HG03039 (cell line): ENCODE measurements around the gene STK32B.
"Not testable (repeated sequence)": the region's sequence is repeated elsewhere in the genome, so short reads cannot be mapped to it uniquely, and the experiment has no call there.

Experiments
- ATAC-seq: cut with Tn5 transposase; IDR thresholded peaks from one replicate; pipeline ENCODE4 v1.9.1; 2021; ENCODE audit warnings: mild to moderate bottlenecking, moderate library complexity; ENCODE audit not compliant: unreplicated experiment

Gene STK32B

DNA sequence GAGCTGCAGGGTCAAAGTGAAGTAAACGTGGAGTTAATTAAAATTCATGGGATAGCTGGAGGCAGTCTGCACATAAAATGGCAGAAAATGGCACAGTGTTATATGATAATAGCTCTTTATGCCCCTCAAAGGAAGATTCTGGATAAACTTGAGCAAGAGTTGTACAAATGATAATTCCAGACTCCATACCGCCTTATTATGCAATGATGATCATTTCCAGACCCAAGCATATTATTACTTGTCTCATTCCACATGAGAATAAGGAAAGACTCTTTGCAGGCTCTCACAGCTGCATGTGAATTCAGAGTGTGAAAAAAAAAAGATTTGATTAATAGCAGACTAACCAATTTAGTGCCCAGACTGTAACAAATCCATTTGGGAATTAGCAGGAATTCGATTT, 105.4 kb downstream of the STK32B start:
- ATAC-seq, result no peak

DNA sequence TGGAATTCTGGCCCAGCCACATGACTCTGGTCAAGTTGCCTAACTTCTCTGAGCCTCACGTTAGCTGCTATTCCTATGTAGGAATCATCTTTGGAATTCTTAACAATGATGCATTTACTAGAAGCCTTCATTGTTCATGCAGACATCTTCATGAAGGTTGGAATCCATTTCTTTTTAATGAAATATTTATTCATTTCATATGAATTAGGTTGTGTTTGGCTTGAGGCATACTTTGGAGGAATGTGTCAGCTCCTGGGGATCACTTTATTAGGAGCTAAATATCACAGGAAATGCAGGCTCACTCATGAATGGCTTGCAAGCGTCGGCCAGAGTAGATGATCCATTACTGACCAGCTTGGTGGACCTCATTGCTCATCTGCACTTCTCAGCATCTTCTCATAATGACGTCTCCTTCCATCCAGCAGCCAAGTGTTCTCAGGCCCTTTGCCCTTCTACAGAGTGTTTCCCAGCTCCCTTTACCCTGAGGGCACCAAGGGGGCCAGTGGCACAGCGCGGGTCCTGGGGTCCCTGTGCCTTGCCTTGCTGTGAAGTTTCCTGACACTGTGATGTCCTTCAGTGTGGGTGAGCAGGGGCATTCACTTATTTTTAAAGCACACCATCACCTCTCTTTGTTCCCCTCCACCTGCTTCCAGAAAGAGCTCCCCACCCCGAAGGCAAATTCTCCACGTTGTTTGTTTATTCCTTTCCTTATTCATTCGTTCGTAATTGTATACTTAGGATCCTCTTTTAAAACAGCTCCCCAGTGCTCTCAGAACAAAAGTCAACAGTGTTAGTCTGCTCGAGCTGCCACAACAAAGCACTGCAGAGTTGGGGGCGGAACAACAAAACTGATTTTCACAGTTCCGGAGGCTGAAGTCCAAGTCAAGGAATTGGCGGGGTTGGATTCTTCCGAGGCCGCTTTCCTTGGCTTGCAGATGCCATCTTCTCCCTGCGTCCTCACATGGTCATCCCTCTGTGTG, 106.8 kb downstream of the STK32B start:
- no peak for ATAC-seq

DNA sequence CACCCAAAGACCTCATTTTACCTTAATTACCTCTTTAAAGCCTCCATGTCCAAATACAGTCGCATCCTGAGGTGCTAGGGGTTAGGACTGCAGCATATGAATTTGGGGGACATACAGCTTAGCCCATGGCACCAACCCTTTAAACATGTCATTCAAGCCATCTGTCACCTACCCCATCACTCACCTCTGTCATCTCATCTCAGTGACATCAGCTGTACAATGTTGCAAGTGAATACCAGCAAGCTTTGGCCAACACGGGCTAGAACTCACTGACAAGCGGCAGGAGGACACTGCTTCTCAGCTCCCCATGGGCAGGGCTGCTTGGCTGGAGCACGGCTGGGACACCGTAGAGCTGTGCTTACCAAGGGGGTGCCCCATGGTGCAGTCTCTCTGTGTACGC, 107.5 kb downstream of the STK32B start:
- ATAC-seq, result no peak

DNA sequence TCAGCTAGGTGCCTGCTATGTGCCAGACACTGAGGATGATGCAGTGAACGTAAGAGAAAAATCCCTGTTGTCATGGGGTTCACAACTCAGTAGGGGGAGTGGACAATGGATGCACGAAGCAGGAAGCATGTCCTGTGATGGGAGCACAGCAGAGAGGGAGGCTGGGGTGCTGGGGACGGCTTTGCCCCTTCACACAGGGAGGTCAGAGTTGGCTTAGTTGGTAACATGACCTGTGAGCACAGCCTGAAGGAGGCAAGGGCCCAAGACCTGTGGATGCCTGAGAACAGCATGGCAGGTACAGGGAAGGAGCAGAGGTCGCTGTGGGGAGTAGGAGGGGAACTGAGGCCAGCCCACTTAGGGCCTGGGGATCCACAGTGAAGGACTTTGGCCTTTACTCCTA, 109.4 kb downstream of the STK32B start:
- no peak for ATAC-seq

DNA sequence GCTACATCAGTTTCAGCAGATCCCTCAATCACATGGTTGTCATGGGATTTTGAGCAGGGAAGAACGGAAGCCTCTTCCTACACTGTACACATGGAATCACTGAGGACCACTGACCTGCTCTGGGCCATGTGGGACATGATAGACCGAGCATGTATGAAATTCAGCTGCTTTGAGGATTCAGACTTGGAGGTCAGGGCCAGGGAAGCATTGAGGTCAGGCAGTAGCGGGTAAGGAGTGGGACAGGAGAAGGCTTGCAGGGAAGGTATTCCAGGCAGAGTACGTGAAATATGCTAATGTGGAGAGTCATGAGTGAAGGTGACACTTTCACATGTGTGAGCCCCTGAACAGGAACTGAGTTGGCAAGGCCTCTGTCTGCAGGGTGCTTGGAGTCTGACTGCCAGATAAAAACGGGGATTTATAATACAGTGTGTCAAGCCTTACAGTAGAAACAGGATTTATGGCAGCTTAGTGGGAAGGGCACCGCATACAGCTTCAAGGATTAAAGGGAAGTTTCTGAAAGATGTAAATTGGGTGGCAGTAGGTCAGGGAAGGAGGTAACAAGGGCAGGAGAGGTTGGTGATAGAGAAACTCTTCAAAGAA, 111.7 kb downstream of the STK32B start:
- no peak for ATAC-seq

DNA sequence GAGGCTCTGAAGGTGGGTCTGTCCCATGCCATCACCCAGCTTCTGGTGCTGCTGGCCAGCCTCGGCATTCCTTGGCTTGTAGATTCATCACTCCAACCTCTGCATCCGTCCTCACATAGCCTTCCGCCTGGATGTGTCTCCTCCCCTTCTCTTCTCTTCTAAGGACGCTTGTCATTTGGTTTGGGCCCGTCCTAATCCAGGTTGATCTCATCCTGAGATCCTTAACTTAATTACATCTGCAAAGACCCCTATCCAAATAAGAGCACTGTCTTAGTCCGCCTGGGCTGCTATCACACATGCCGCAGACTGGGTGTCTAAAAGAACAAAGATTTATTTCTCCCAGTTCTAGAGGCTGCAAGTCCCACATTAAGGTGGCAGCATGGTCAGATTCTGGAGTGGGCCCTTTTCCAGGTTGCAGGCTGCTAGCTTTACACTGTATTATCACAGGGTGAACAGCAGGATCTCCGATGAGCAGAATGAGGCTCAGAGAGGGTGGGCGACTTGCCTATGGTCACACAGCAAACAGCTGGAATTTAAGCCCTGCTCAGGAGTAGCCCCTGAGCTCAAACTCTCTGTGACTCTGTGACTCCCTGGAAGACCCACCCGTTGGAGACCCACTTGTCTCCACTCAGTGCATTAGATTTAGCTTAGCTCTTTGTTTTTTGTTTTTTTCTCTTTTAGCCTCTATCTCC, 113.1 kb downstream of the STK32B start:
- no peak for ATAC-seq

DNA sequence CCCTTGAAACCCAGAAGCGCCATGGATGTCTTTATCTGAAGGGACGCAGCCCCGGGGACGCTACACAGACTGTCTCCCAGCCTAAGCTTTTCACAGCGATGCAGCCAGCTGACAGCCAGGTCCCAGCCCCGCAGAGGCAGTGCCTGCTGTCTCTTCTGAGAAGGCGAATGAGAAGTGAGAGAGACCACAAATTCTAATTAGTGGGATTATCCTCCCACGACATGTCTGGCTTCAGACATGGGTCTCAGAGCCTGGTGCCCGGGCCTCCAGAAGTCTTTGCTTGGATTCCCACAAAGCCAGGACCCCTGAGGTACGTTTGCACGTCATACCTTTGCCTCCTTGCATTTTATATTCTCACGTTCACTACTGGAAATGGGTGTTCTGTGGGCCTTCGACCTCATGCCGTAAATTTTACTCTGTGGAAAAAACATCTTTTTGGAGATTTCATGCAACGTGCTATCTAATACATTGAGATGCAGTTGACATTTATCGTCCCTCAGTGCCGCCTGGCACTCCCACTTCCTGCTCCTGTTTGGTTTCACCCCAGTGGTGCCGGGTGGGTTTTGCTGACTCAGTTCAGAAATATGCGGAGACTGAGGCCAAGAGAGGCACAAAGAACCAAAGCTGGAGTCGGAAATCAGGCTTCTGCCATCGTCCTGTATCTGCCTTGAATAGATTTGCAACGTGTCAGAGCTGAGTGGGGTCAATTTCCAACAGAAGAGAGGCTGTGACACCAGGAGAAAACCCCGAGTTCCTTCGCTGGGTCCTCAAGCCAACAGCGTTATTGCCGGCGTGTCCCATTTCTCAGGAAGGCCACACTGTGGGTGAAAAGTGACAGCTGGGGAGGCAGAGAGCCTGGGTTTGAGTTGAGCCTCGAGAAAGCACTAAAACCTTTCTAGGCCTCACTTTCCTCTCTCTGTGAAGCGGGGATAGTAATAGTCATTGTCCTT, 114.4 kb downstream of the STK32B start:
- no peak for ATAC-seq

DNA sequence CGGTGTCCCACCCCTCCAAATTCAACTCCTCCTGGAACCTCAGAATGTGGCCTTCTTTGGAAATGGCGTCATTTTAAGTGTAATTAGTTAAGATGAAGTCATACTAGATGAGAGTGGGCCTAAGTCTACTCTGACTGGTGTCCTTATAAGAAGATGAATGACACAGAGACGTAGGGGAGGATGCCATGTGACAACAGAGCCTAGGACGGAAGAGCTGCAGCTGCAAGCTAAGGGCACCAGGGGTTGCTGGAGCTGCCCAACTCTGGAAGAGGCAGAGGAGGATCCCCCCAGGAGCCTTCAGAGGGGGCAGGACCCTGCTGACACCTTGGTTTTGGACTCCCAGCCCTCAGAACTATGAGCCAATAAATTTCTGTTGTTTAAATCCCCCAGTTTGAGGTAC, 115.1 kb downstream of the STK32B start:
- ATAC-seq, result no peak

DNA sequence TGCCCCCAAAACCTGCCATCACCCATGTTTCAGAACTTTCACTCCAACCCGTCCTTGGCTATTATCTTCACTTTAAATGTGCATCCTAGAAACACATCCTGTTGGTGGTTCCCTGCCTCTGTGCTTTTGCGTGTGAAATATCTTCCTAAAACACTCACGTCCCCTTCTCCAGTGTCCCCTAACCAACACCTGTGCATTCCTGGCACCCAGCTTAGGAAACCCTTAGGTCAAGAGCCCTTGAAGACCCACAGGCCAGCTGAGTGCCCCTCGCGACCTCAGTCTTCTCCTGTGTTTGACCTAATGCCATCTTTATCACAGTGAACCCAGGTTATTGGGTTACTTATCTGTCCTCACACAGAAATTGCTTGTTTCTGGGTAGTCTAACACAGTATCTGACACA, 117.6 kb downstream of the STK32B start:
- no peak for ATAC-seq

DNA sequence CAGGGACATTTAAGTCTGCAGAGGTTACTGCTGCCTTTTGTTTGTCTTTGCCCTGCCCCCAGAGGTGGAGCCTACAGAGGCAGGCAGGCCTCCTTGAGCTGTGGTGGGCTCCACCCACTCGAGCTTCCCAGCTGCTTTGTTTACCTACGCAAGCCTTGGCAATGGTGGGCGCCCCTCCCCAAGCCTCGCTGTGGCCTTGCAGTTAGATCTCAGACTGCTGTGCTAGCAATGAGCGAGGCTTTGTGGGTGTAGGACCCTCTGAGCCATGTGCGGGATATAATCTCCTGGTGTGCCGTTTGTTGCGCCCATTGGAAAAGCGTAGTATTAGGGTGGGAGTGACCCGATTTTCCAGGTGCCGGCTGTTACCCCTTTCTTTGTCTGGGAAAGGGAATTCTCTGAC, 124.6 kb downstream of the STK32B start:
- ATAC-seq, result not testable (repeated sequence)

DNA sequence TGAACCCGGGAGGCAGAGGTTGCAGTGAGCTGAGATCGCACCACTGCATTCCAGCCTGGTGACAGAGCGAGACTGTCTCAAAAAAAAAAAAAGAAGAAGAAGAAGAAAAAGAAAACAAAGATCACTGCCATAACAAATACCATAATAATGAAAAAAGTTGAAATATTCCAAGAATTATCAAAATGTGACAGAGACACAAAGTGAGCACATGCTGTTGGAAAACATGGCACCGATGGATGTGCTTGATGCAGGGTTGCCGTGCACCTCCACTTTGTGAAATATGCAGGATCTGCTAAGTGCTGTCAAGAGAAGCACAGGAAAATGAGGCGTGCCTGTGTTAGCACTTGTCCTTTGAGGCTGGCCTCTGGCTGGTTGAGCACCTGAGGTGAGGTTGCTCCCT, 133.3 kb downstream of the STK32B start:
- no peak for ATAC-seq

DNA sequence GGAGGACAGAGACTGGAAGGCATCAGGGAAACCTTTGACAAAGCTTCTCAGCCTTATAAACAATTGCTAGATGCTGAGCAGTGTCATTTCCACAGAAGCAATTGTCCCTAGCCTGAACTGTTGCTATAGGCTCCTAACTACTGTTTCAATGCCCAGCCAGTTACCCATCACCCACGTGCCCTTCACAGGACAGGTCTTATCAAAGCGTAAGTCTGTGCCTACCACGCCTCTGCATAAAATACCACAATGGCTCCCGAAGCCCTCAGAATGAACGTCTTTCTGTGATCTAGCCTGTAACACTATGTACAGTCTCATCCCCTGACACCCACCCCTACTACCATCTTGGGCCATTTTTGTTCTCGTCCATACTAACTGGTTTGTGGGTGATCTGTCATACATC, 134.3 kb downstream of the STK32B start:
- no peak for ATAC-seq

DNA sequence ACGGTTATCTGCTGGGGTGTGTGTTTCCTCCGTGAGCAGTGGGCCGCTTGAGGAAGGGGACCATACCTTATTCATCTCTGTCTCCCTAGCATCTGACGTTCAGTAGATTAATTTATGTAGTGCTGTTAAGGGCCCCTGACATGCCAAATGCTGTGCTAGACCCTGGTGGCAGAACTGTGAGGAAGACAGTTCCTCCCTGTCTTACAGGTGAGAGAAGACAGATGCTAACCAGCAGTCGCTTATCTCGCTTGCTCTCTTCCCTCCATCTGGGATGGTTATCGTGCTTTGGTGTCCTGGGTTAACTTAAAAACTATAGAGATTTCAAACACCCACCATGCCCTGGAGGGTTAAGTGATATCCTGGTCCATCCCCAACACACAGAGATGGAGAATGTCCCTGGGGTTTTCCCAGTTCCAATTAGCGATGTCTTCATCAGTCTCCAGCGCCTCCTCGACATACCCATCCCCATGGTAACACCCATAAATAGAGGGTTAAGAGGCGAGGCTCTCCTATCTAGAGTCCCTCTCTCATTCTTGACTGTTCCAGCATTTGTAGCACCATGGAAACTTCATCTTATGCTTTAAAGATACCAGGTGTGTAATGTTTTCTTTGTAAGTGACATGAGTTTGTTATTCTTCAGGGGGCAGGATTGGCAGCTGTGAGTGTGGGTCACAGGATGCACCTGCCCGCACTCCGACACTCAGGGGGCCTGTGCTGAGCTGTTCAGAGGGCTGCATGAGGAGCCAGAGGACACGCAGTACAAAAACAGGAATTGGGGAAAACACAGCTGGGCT, 135.2 kb downstream of the STK32B start:
- no peak for ATAC-seq

DNA sequence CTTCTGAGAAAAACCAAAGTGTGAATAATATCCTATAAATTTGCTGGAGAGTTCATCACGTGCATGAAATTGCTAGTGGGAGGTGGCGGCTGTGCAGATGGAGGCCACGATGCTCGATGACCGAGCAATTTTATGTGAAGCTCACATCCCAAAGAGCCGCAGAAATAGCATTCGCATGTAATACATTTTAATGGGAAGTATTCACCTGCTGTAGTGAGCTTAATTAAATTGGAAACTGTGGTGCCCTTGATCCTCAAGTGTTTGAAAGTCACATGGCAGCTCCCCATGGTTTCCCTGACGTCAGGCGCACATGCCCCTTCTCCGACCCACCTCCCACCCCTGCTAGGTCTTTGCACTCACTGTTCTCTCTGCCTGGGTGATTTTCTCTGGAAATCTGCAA, 136.8 kb downstream of the STK32B start:
- no peak for ATAC-seq

DNA sequence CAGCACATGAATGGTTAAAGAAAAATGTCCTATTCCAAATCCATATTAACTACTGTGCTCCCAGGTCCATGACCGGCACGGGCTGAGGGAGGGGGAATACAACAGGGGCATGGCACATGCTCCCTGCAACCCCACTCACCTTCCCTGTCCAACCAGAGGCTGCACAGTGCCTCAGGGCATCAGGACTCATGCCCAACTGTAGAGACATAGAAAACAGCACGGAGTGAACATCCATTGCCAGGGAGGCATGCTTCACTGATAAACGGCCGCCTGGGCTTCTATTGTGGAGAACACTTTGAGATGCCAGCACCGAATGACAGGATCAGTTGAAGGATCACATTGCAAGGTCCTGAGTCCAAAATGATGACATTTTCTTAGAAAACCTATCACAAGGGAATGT, 140.6 kb downstream of the STK32B start:
- no peak for ATAC-seq

DNA sequence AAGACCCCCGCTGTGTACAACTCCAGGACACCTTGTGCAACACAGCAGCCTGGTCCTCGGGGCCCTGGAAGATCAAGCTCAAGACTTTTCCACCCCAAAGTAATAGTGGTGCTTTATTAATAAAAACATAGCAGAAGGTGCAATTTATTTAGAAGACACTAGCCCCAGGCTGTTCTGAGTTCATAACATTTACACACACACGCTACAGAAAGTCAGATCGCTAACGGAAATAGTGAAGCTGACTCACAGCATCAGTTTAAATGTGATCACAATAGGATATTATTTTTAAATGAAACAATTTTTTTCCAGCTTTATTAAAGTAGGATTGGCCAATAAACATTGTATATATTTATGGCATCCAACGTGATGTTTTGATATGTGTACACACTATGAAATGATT, 141.0 kb downstream of the STK32B start:
- ATAC-seq, result no peak

DNA sequence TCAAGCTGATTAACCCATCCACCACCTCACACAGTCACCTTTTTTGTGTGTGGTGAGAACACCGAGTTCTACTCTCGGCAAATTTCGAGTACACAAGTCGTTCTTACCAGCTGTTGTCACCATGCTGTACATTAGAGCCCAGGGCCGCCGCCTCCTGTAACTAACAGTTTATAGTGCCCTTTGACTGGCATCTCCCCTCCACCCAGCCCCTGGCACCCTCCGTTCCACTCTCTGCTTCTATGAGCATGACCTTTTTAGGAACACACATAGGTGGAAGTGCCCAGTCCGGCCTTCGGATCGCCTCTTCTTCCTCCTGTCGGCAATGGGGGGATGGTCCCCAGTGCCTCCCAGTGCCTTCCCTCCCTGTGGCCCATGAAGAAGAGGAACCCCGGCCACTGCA, 141.4 kb downstream of the STK32B start:
- no peak for ATAC-seq

DNA sequence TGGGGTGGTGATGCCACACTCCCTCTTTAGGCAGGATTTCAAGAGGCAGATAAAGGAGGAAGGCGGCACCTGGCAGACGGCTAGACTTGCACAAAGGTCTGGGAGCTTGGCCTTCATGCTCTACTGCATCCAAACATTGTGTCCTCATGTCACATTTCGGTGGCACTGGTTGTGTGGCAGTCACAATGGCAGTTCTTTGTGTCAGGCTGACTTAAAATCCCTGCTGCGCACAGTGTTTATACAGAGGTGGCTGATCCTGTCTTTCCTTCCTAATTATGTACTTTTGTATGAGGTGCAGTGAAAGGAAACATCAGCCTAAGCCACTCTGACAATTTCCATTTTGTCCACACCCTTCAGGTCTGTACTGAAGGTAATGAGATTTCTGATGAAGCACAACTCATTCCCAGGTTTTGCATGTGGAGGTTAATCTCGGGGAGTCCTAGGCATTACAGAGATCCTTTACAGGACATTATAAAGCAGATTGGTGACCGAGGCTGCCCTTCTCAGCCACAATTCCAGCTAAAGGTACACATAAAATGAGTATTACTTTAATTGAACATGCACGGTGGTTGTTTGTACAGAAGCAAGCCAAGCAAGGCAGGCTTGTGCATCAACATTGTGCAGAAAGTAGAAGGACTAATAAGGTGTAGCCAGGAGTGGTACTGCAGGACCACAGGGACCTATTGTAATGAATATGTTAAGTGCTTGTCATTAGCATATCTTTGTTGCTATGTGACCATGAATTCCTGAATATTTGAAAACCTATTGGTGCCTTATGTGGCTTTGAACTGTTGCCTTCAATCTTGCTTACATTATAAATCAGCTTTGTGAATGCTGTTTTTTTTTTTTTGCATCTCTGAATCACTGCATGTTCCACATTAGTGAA, 147.6 kb downstream of the STK32B start:
- ATAC-seq, result no peak

DNA sequence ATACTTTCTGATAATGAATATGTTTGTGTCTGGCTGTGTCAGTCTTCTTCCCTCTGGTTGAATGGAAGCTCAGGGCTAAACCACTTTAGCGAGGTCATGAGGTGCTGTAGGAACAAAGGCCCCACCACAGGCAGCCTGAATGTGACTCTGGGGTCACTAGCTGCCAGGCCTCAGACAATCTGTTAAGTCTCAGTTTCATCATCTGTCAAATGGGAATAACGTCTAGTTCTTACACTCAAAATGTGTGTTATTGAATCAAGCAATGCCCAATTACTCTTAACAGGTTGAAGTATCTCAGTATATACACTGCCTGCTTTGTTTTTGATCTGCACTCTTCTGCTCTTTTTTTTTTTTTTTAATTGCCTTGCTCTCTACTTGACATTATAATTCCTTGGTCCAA, 148.6 kb downstream of the STK32B start:
- no peak for ATAC-seq
